Measurements from ENCODE around the gene CACNA2D2. TPM values are rescaled to one million over a fixed set of nuclear protein-coding genes. Genes with fewer than 3 reads are reported as not detected.

Gene CACNA2D2
- total RNA-seq, 1 experiment from 2014 or later: 0.59 TPM

GRCh38 chr3:50383750-50384149 lies 119.7 kb downstream of the CACNA2D2 start:
- DNase-seq (ENCODE audit: low read depth, low spot score) (no peak), ATAC-seq (no peak)
- no peaks in the 10 kb centered on the region for H3K36me3 ChIP-seq (ENCODE audit: control insufficient read depth, insufficient read depth, low read length)
- no peaks in the 10 kb centered on the region for H3K9me3 ChIP-seq (ENCODE audit: control insufficient read depth, insufficient read depth, low read depth, low read length)
- ChIA-PET CTCF (no interaction called here), POLR2A (no interaction called here)
- no peaks in the 10 kb centered on the region for H3K27me3 ChIP-seq (ENCODE audit: control insufficient read depth, insufficient read depth, low read length)
- no peak overlapping the region for H3K27ac ChIP-seq (ENCODE audit: low read length)
- BruUV-seq (replicated peaks): no TSS peak
- no peak overlapping the region for H3K4me3 ChIP-seq (ENCODE audit: low read depth in 2 of 2, low read length in 2 of 2)
- TF ChIP-seq TCF7L2 (IDR thresholded peaks at IDR 0.05; ENCODE audit: low read depth, low read length) (no peak), POLR2AphosphoS5 (IDR thresholded peaks at IDR 0.05; ENCODE audit: low read depth, low read length) (no peak), CTCF (IDR thresholded peaks at IDR 0.05) (no peak), REST (IDR thresholded peaks at IDR 0.05; ENCODE audit: insufficient read depth in 1 of 2, low read depth in 2 of 2, low read length in 1 of 2) (no peak), SIN3A (IDR thresholded peaks at IDR 0.05; ENCODE audit: borderline replicate concordance, insufficient read depth, low read depth, low read length) (no peak)
- in situ Hi-C loops (cut with HindIII; ENCODE audit: low pct_unique_long_range_greater_than_20kb, low sequenced_read_pairs): no loop called here
- intact Hi-C loops (cut with micrococcal nuclease; ENCODE audit: unreplicated experiment): no loop called here
- H3K4me1 ChIP-seq (ENCODE audit: control insufficient read depth, insufficient read depth, low read length): no peaks in the 10 kb centered on the region

GRCh38 chr3:50382722-50383121 lies 120.7 kb downstream of the CACNA2D2 start:
- ChIA-PET POLR2A (no interaction called here), CTCF (no interaction called here)
- Histone ChIP-seq H3K27ac (ENCODE audit: low read length) (no peak overlapping the region), H3K9me3 (ENCODE audit: control insufficient read depth, insufficient read depth, low read depth, low read length) (no peaks in the 10 kb centered on the region), H3K27me3 (ENCODE audit: control insufficient read depth, insufficient read depth, low read length) (no peaks in the 10 kb centered on the region), H3K36me3 (ENCODE audit: control insufficient read depth, insufficient read depth, low read length) (no peaks in the 10 kb centered on the region), H3K4me1 (ENCODE audit: control insufficient read depth, insufficient read depth, low read length) (no peaks in the 10 kb centered on the region), H3K4me3 (ENCODE audit: low read depth in 2 of 2, low read length in 2 of 2) (no peak overlapping the region)
- DNase-seq (ENCODE audit: low read depth, low spot score) (no peak), ATAC-seq (no peak)
- BruUV-seq (replicated peaks): no TSS peak
- TF ChIP-seq CTCF (IDR thresholded peaks at IDR 0.05) (no peak), POLR2AphosphoS5 (IDR thresholded peaks at IDR 0.05; ENCODE audit: low read depth, low read length) (no peak)
- in situ Hi-C loops (cut with HindIII; ENCODE audit: low pct_unique_long_range_greater_than_20kb, low sequenced_read_pairs) (no loop called here), intact Hi-C loops (cut with micrococcal nuclease; ENCODE audit: unreplicated experiment) (no loop called here)
